IMR-90 (cell line): ENCODE results near the gene EXPH5. TPM values are rescaled to one million over a fixed set of nuclear protein-coding genes. Genes with fewer than 3 reads are reported as not detected.

Experiments used
- ATAC-seq: fragments of 200-7000 bp; cut with Tn5 transposase; 2 replicates; pipeline ENCODE4 v1.9.1; 2020; ENCODE audit warnings: low read depth, mild to moderate bottlenecking, moderate library complexity
- BruUV-seq: library from RNA; stranded (reverse); fragments of 400-500 nt; replicated peaks from 2 replicates; lab custom pipeline; 2021; lab: Mats Ljungman, UMichigan
- CTCF ChIA-PET: fragments of 300-600 bp; formaldehyde crosslinking; extraction: SDS; loops from one replicate; lab custom pipeline; 2021; ENCODE audit warnings: antibody characterized with exemption; lab: Yijun Ruan, JAX
- POLR2A ChIA-PET: fragments of 300-600 bp; sonication (Branson Sonifier 250); formaldehyde crosslinking; loops from one replicate; lab custom pipeline; 2022; ENCODE audit warnings: antibody characterized with exemption; ENCODE audit not compliant: unreplicated experiment; lab: Charles Lee
- DNase-seq: peaks from one replicate; pipeline ENCODE4 v3.0.0; 2013
- H2AFZ ChIP-seq: replicated peaks from 2 replicates; pipeline ENCODE3; 2013; ENCODE audit warnings: low read length, mild to moderate bottlenecking; ENCODE audit not compliant: poor library complexity
- H2AK5ac ChIP-seq: 2 replicates; pipeline ENCODE4 v1.6.1; 2013; ENCODE audit warnings: low read depth, low read length, inconsistent platforms
- H2AK9ac ChIP-seq: replicated peaks from 2 replicates; pipeline ENCODE3; 2013; ENCODE audit warnings: mild to moderate bottlenecking, low read depth, low read length, moderate library complexity; ENCODE audit not compliant: poor library complexity
- H2BK120ac ChIP-seq: 2 replicates; pipeline ENCODE4 v1.6.1; 2013; ENCODE audit warnings: low read depth, low read length, inconsistent platforms
- H2BK15ac ChIP-seq: 3 replicates; pipeline ENCODE4 v1.6.1; 2013; ENCODE audit warnings: low read depth, low read length, inconsistent platforms
- H2BK20ac ChIP-seq: 2 replicates; pipeline ENCODE4 v1.6.1; 2013; ENCODE audit warnings: low read depth, mild to moderate bottlenecking, inconsistent platforms, low read length, moderate library complexity
- H2BK5ac ChIP-seq: 2 replicates; pipeline ENCODE4 v1.6.1; 2013; ENCODE audit warnings: mild to moderate bottlenecking, low read depth, low read length, inconsistent platforms; ENCODE audit not compliant: poor library complexity, severe bottlenecking
- H3K14ac ChIP-seq: replicated peaks from 2 replicates; pipeline ENCODE4 v1.6.1; 2013; ENCODE audit warnings: low read depth, low read length, inconsistent platforms
- H3K18ac ChIP-seq: 2 replicates; pipeline ENCODE4 v1.6.1; 2013; ENCODE audit warnings: low read depth, low read length, control low read depth
- H3K23ac ChIP-seq: 2 replicates; pipeline ENCODE4 v1.6.1; 2013; ENCODE audit warnings: low read depth, low read length, inconsistent platforms
- H3K27ac ChIP-seq: 2 replicates; pipeline ENCODE4 v1.5.1; 2013; ENCODE audit warnings: mild to moderate bottlenecking, control low read depth, low read length; ENCODE audit not compliant: insufficient read depth
- H3K27me3 ChIP-seq: 2 replicates; pipeline ENCODE4 v1.6.1; 2013; ENCODE audit warnings: low read length; ENCODE audit not compliant: control insufficient read depth, insufficient read depth
- H3K36me3 ChIP-seq: 2 replicates; pipeline ENCODE4 v1.6.1; 2013; ENCODE audit warnings: low read length, mixed read lengths; ENCODE audit not compliant: control insufficient read depth, insufficient read depth
- H3K4ac ChIP-seq: 2 replicates; pipeline ENCODE4 v1.6.1; 2013; ENCODE audit warnings: low read depth, low read length, inconsistent platforms
- H3K4me1 ChIP-seq: 2 replicates; pipeline ENCODE4 v1.6.1; 2013; ENCODE audit warnings: low read length, mixed read lengths; ENCODE audit not compliant: control insufficient read depth, insufficient read depth
- H3K4me2 ChIP-seq: 2 replicates; pipeline ENCODE4 v1.6.1; 2013; ENCODE audit warnings: low read depth, mild to moderate bottlenecking, control low read depth, low read length, moderate library complexity
- H3K4me3 ChIP-seq: 2 replicates; pipeline ENCODE4 v1.5.1; 2013; ENCODE audit warnings: low read depth, mild to moderate bottlenecking, control low read depth, low read length, moderate library complexity; ENCODE audit not compliant: insufficient read depth
- H3K56ac ChIP-seq: 2 replicates; pipeline ENCODE4 v1.6.1; 2013; ENCODE audit warnings: low read length, inconsistent platforms; ENCODE audit not compliant: insufficient read depth; ENCODE audit errors: extremely low read depth
- H3K79me1 ChIP-seq, 2 experiments: 2 replicates each; pipeline ENCODE4 v1.6.1; 2013; ENCODE audit warnings: low read length in 2 of 2, inconsistent platforms in 1 of 2, low read depth in 1 of 2
- H3K9ac ChIP-seq: 2 replicates; pipeline ENCODE4 v1.6.1; 2013; ENCODE audit warnings: low read depth, low read length, control low read depth
- H3K9me1 ChIP-seq: 2 replicates; pipeline ENCODE4 v1.6.1; 2013; ENCODE audit warnings: low read length, inconsistent platforms; ENCODE audit not compliant: insufficient read depth
- H3K9me3 ChIP-seq: 2 replicates; pipeline ENCODE4 v1.6.1; 2013; ENCODE audit warnings: low read length; ENCODE audit not compliant: control insufficient read depth, insufficient read depth
- H4K20me1 ChIP-seq: 2 replicates; pipeline ENCODE4 v1.6.1; 2013; ENCODE audit warnings: low read length, inconsistent platforms; ENCODE audit not compliant: insufficient read depth
- H4K5ac ChIP-seq: 2 replicates; pipeline ENCODE4 v1.6.1; 2013; ENCODE audit warnings: mild to moderate bottlenecking, low read depth, low read length, control low read depth
- H4K8ac ChIP-seq, 2 experiments: 2 replicates each; pipeline ENCODE4 v1.6.1; 2013; ENCODE audit warnings: low read depth in 2 of 2, low read length in 2 of 2, control low read depth in 1 of 2, inconsistent platforms in 1 of 2
- H4K91ac ChIP-seq: 2 replicates; pipeline ENCODE4 v1.6.1; 2013; ENCODE audit warnings: low read depth, low read length, inconsistent platforms; ENCODE audit not compliant: insufficient read depth
- CEBPB ChIP-seq: IDR thresholded peaks from 2 replicates; pipeline ENCODE4 v1.6.1; 2012; ENCODE audit warnings: low read depth, low read length, improper control_type of control experiment
- MAFK ChIP-seq: IDR thresholded peaks from 2 replicates; pipeline ENCODE4 v1.6.1; 2012; ENCODE audit warnings: low read depth, low read length, improper control_type of control experiment
- WGBS, 2 experiments: methylation state at CpG; one replicate each; pipeline versions ENCODE4 v1.1.5 to v1.1.7; 2013; ENCODE audit warnings: missing lambda C conversion rate in 2 of 2; ENCODE audit not compliant: insufficient read length in 1 of 2; ENCODE audit errors: extremely low coverage in 2 of 2; 5-methylcytosine and 5-hydroxymethylcytosine counted together
- dilution Hi-C: fragments of 300-500 bp; cut with HindIII; formaldehyde crosslinking; loops from one replicate; pipeline ENCODE4 v1.14.3; 2018; ENCODE audit warnings: low sequenced_read_pairs; ENCODE audit not compliant: unreplicated experiment
- in situ Hi-C: fragments of 300-500 bp; cut with MboI; formaldehyde crosslinking; loops from 3 replicates; pipeline ENCODE4 v1.14.3; 2019; ENCODE audit warnings: low sequenced_read_pairs, inconsistent platforms, mixed read lengths
- intact Hi-C: fragments of 100-400 bp; cut with micrococcal nuclease; formaldehyde crosslinking; loops from 2 replicates; pipeline ENCODE4 v1.10.0; 2022
- polyA plus RNA-seq, 3 experiments: library from polyadenylated mRNA; depleted of rRNA; stranded (reverse); fragments of >200 nt; gene quantifications; 2 replicates each; pipeline ENCODE4 v1.2.3, GENCODE V29; 2012; ENCODE audit warnings: low replicate concordance in 1 of 3
- total RNA-seq: library from RNA; depleted of rRNA; stranded (reverse); fragments of >200 nt; gene quantifications from 2 replicates; pipeline ENCODE4 v1.2.3, GENCODE V29; 2012

The EXPH5 gene
- total and polyA plus RNA-seq, 2 of the 4 experiments (the other 2 are of a cell fraction): 0.05 to 0.72 TPM

GRCh38 chr11:108511851-108512474 lies 81.6 kb downstream of the EXPH5 start:
- no TSS peak for BruUV-seq
- in situ Hi-C loops (no loop called here), dilution Hi-C loops (no loop called here), intact Hi-C loops (no loop called here)
- no peak overlapping the region for H4K91ac ChIP-seq
- DNase-seq (peak; percentile 70), ATAC-seq (peak; percentile 77)
- H3K23ac ChIP-seq: no peak overlapping the region
- no peak overlapping the region for H3K4me3 ChIP-seq
- H4K20me1 ChIP-seq: no peaks in the 10 kb centered on the region
- WGBS, 2 experiments: no CpG with 5 or more reads among the region's 2 CpGs
- H3K27me3 ChIP-seq: no peaks in the 10 kb centered on the region
- peak overlapping the region; percentile 3 for H2AFZ ChIP-seq
- no peak overlapping the region; the same call in 1 of the 2 replicates for H3K27ac ChIP-seq
- H3K9me1 ChIP-seq: no peaks in the 10 kb centered on the region
- H2BK15ac ChIP-seq: no peak overlapping the region
- peak overlapping the region; percentile 44 to 53; a peak in 2 of 4 replicates for H4K8ac ChIP-seq
- H2AK5ac ChIP-seq: no peak overlapping the region
- CTCF ChIA-PET: no interaction called here
- no peak for TF ChIP-seq CEBPB
- TF ChIP-seq MAFK: peak; percentile 78
- peak overlapping the region; percentile 46; the same call in 1 of the 2 replicates for H4K5ac ChIP-seq
- no peaks in the 10 kb centered on the region for H3K9me3 ChIP-seq
- H3K9ac ChIP-seq: no peak overlapping the region
- no peak overlapping the region for H3K56ac ChIP-seq
- no peak overlapping the region for H2BK20ac ChIP-seq
- no peak overlapping the region; the same call in 1 of the 2 replicates for H3K18ac ChIP-seq
- H3K4me2 ChIP-seq: no peak overlapping the region
- POLR2A ChIA-PET: no interaction called here
- peaks cover 2% of the 10 kb centered on the region; the same call in 1 of the 2 replicates for H3K4me1 ChIP-seq
- H2BK5ac ChIP-seq: no peak overlapping the region
- H3K4ac ChIP-seq: no peak overlapping the region
- H3K79me1 ChIP-seq: no peaks in the 10 kb centered on the region
- no peak overlapping the region for H3K14ac ChIP-seq
- no peak overlapping the region for H2AK9ac ChIP-seq
- H3K36me3 ChIP-seq: no peaks in the 10 kb centered on the region
- H2BK120ac ChIP-seq: no peak overlapping the region
